NCI-H2081 treated with DMSO at 0.1 percent for 48 hours (cell line): ENCODE results near the gene KATNB1.
"Not testable (repeated sequence)": the region's sequence is repeated elsewhere in the genome, so short reads cannot be mapped to it uniquely, and the experiment has no call there.

Experiments
- DNase-seq: peaks from one replicate; lab custom pipeline; 2025; lab: John Stamatoyannopoulos, UW

Gene KATNB1

GRCh38 chr16:57791893-57792461, 56.4 kb downstream of the KATNB1 start:
- no peak for DNase-seq

- no peak for DNase-seq
Observed at GRCh38 chr16:57794849-57795430, 59.4 kb downstream of the KATNB1 start.

- no peak for DNase-seq
Observed at GRCh38 chr16:57795431-57795878, 59.9 kb downstream of the KATNB1 start.

- DNase-seq = not testable (repeated sequence)
Observed at GRCh38 chr16:57796014-57796413, 60.4 kb downstream of the KATNB1 start.

- DNase-seq = no peak
Observed at GRCh38 chr16:57797216-57797525, 61.6 kb downstream of the KATNB1 start.

GRCh38 chr16:57797526-57798266, 62.1 kb downstream of the KATNB1 start:
- DNase-seq = no peak

- no peak for DNase-seq
Observed at GRCh38 chr16:57798267-57798810, 62.8 kb downstream of the KATNB1 start.

GRCh38 chr16:57798953-57799599, 63.5 kb downstream of the KATNB1 start:
- no peak for DNase-seq

- DNase-seq = no peak
Observed at GRCh38 chr16:57799600-57800199, 64.1 kb downstream of the KATNB1 start.

GRCh38 chr16:57800200-57801097, 64.9 kb downstream of the KATNB1 start:
- DNase-seq = no peak

- no peak for DNase-seq
Observed at GRCh38 chr16:57801098-57801808, 65.7 kb downstream of the KATNB1 start.

GRCh38 chr16:57801809-57802340, 66.3 kb downstream of the KATNB1 start:
- DNase-seq = no peak

- no peak for DNase-seq
Observed at GRCh38 chr16:57802341-57803133, 67.0 kb downstream of the KATNB1 start, which contains the start of gene KIFC3. TSS of gene KIFC3 (minus strand) at chr16:57802491. CDS start at chr16:57798243, 4,248 bp downstream.

GRCh38 chr16:57803134-57803990, 67.8 kb downstream of the KATNB1 start:
- no peak for DNase-seq

- DNase-seq = no peak
Observed at GRCh38 chr16:57804111-57804837, 68.7 kb downstream of the KATNB1 start.

- DNase-seq = no peak
Observed at GRCh38 chr16:57805176-57805575, 69.6 kb downstream of the KATNB1 start.
